ENCODE measurements around the gene FKBP1B.

DNA sequence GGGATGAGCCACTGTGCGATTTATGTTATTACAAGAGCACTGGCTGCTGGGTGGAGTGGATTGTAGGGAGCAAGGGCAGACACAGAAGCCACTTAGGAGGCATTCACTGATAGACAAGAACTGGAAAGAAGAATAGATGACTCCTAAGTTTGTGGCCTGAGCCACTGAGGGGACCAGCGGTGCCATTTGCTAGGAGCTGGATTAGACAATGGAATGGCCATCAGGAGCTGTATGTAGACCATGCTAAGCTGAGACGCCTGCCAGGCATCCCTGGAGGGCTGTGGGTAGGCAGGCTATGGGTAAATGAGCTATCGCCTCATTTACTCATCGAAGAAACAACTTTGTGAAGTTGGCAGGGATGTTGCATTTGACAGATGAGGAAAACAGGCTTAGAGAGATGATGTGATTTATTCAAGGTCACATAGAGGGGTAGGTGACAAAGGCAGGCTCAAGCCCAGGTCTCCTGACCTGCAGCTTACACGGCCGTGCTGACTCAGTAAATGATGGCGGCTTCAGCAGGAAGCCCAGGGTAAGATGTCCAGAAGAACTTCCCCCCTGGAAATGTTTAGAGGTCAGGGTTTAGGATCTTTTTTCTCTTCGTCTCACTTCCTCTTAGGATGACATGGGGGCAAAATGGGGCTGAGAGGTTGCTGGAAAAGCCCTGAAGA is 36.9 kb upstream of the FKBP1B start:
- TF ChIP-seq, protein P1, sequence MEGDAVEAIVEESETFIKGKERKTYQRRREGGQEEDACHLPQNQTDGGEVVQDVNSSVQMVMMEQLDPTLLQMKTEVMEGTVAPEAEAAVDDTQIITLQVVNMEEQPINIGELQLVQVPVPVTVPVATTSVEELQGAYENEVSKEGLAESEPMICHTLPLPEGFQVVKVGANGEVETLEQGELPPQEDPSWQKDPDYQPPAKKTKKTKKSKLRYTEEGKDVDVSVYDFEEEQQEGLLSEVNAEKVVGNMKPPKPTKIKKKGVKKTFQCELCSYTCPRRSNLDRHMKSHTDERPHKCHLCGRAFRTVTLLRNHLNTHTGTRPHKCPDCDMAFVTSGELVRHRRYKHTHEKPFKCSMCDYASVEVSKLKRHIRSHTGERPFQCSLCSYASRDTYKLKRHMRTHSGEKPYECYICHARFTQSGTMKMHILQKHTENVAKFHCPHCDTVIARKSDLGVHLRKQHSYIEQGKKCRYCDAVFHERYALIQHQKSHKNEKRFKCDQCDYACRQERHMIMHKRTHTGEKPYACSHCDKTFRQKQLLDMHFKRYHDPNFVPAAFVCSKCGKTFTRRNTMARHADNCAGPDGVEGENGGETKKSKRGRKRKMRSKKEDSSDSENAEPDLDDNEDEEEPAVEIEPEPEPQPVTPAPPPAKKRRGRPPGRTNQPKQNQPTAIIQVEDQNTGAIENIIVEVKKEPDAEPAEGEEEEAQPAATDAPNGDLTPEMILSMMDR (IDR thresholded peaks at IDR 0.05): no peak
- no peak for TF ChIP-seq POLR2AphosphoS5 (IDR thresholded peaks at IDR 0.05)
